ENCODE data around the gene CDK2.
"Not testable (repeated sequence)": the region's sequence is repeated elsewhere in the genome, so short reads cannot be mapped to it uniquely, and the experiment has no call there.

The CDK2 gene

DNA sequence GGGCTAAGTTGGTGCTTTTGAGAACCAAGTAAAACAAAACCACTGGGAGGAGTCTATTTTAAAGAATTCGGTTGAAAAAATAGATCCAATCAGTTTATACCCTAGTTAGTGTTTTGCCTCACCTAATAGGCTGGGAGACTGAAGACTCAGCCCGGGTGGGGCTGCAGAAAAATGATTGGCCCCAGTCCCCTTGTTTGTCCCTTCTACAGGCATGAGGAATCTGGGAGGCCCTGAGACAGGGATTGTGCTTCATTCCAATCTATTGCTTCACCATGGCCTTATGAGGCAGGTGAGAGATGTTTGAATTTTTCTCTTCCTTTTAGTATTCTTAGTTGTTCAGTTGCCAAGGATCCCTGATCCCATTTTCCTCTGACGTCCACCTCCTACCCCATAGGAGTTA, 5.4 kb downstream of the CDK2 start:
- Histone ChIP-seq H3K27me3 (ENCODE audit: control insufficient read depth in 1 of 2, insufficient read depth in 2 of 2, low read length in 2 of 2) (no peaks in the 10 kb centered on the region), H3K36me3 (ENCODE audit: insufficient read depth, low read length) (no peaks in the 10 kb centered on the region), H3K4me1 (ENCODE audit: insufficient read depth, low read length) (peaks cover 36% of the 10 kb centered on the region), H3K9ac (ENCODE audit: low read length) (no peak overlapping the region), H3K4me3 (ENCODE audit: low read depth in 1 of 2, low read length in 2 of 2) (no peak overlapping the region), H3K9me3 (ENCODE audit: low read length) (no peaks in the 10 kb centered on the region), H3K27ac (ENCODE audit: low read depth, low read length) (peak overlapping the region; percentile 89)

DNA sequence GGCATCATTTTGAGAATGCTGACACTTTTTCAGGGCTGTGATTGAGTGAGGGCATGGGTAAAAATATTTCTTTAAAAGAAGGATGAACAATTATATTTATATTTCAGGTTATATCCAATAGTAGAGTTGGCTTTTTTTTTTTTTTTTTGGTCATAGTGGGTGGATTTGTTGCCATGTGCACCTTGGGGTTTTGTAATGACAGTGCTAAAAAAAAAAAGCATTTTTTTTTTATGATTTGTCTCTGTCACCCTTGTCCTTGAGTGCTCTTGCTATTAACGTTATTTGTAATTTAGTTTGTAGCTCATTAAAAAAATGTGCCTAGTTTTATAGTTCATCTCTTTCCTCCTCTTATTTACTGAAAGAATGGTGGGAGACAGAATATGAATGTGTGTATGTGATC, 5.8 kb downstream of the CDK2 start:
- H3K27me3 ChIP-seq (ENCODE audit: control insufficient read depth in 1 of 2, insufficient read depth in 2 of 2, low read length in 2 of 2), result no peaks in the 10 kb centered on the region
- H3K4me3 ChIP-seq (ENCODE audit: low read depth in 1 of 2, low read length in 2 of 2), result peak overlapping the region in 1 of 2 donors; percentile 78
- H3K27ac ChIP-seq (ENCODE audit: low read depth, low read length), result peak overlapping the region; percentile 89
- no peaks in the 10 kb centered on the region for H3K36me3 ChIP-seq (ENCODE audit: insufficient read depth, low read length)
- H3K4me1 ChIP-seq (ENCODE audit: insufficient read depth, low read length), result peaks cover 36% of the 10 kb centered on the region
- H3K9me3 ChIP-seq (ENCODE audit: low read length), result no peaks in the 10 kb centered on the region
- peak overlapping the region; percentile 90 for H3K9ac ChIP-seq (ENCODE audit: low read length)

DNA sequence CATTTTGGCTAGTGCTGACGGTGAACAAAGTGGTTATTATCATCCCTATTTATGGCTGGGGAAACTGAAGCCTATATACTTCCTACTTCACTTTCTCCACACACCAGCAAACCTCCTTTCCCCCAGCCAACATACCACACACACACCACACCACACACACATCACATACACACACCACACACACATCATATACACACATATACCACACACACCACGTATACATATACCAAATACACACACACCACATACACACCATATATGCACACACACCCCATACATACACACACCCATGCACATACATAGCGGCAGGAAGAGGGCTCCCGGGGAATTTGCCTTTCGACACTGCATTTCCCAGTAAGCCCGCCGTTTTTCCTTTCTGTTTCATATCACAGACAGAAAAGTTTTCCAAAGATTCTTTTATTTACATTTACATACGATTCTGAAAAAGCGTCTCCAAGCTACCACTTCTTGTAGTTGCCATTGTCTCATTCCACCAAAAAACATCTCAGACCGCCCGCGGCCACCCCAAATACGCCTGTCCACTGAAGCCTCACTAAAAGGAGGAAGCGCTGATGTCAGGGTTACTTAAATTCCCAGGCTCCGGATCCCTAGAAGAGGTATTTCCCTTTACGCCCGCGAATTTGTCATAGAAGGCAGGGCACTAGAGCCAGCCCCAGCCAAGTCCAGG, 6.4 kb downstream of the CDK2 start:
- Histone ChIP-seq H3K27me3 (ENCODE audit: control insufficient read depth in 1 of 2, insufficient read depth in 2 of 2, low read length in 2 of 2) (no peaks in the 10 kb centered on the region), H3K9me3 (ENCODE audit: low read length) (no peaks in the 10 kb centered on the region), H3K9ac (ENCODE audit: low read length) (peak overlapping the region; percentile 90), H3K36me3 (ENCODE audit: insufficient read depth, low read length) (no peaks in the 10 kb centered on the region), H3K4me1 (ENCODE audit: insufficient read depth, low read length) (peaks cover 37% of the 10 kb centered on the region), H3K4me3 (ENCODE audit: low read depth in 1 of 2, low read length in 2 of 2) (peak overlapping the region; percentile 75 to 78), H3K27ac (ENCODE audit: low read depth, low read length) (peak overlapping the region; percentile 89)

GRCh38 chr12:55973599-55974307, 7.1 kb downstream of the CDK2 start, which contains the start of gene RAB5B:
RAB5B (plus strand) TSS chr12:55974078; CDS start chr12:55986961, 12,883 bp downstream.
- Histone ChIP-seq H3K4me1 (ENCODE audit: insufficient read depth, low read length) (peaks cover 37% of the 10 kb centered on the region), H3K4me3 (ENCODE audit: low read depth in 1 of 2, low read length in 2 of 2) (peak within 1 kb of the TSS; percentile 75 to 90), H3K27me3 (ENCODE audit: control insufficient read depth in 1 of 2, insufficient read depth in 2 of 2, low read length in 2 of 2) (no peaks in the 10 kb centered on the region), H3K36me3 (ENCODE audit: insufficient read depth, low read length) (no peaks in the 10 kb centered on the region), H3K27ac (ENCODE audit: low read depth, low read length) (peak within 1 kb of the TSS; percentile 89), H3K9me3 (ENCODE audit: low read length) (no peaks in the 10 kb centered on the region), H3K9ac (ENCODE audit: low read length) (peak within 1 kb of the TSS; percentile 90)

DNA sequence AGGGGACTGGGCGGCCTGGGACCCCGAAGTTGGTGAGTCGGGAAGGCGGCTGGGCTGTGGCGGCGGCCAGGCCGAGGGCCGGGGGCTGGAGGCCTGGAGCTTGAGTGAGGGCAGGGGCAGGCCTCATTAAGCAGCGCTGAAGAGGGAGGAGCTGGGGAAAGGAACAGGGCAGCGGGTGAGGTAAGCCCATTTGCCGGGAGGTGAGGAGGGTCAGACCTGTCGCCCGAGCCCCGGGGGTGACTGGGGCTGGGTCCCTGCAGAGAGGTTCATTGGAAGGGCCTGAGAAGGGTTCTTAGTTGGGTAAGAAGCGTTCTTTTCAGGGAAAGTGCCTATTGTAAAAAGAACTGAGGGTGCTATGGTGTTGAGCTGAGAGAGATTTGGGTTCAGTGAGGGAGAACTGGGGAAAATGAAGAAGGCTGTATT, 7.7 kb downstream of the CDK2 start:
- Histone ChIP-seq H3K4me1 (ENCODE audit: insufficient read depth, low read length) (peaks cover 37% of the 10 kb centered on the region), H3K27me3 (ENCODE audit: control insufficient read depth in 1 of 2, insufficient read depth in 2 of 2, low read length in 2 of 2) (no peaks in the 10 kb centered on the region), H3K4me3 (ENCODE audit: low read depth in 1 of 2, low read length in 2 of 2) (peak overlapping the region; percentile 62 to 90), H3K36me3 (ENCODE audit: insufficient read depth, low read length) (no peaks in the 10 kb centered on the region), H3K9me3 (ENCODE audit: low read length) (no peaks in the 10 kb centered on the region), H3K27ac (ENCODE audit: low read depth, low read length) (peak overlapping the region; percentile 77), H3K9ac (ENCODE audit: low read length) (peak overlapping the region; percentile 80)

DNA sequence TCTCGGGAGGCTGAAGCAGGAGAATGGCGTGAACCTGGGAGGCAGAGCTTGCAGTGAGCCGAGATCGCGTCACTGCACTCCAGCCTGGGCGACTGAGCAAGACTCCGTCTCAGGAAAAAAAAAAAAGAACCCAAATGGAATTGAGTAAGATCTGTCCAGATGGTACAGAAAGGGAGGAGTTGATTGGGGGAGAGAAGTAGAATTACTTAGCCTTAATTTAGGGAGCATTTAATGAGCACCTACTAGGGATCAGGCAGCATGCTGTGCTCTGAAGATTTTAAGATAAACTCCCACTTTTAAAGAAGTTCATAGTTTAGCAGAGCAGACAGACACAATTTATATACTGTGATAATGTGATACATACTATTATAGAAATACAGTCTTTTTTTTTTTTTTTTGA, 11.8 kb downstream of the CDK2 start:
- peaks cover 27% of the 10 kb centered on the region for H3K4me1 ChIP-seq (ENCODE audit: insufficient read depth, low read length)
- H3K9me3 ChIP-seq (ENCODE audit: low read length), result no peaks in the 10 kb centered on the region
- H3K27me3 ChIP-seq (ENCODE audit: control insufficient read depth in 1 of 2, insufficient read depth in 2 of 2, low read length in 2 of 2), result no peaks in the 10 kb centered on the region
- no peak overlapping the region for H3K27ac ChIP-seq (ENCODE audit: low read depth, low read length)
- H3K36me3 ChIP-seq (ENCODE audit: insufficient read depth, low read length), result peaks cover 8% of the 10 kb centered on the region
- no peak overlapping the region for H3K9ac ChIP-seq (ENCODE audit: low read length)
- H3K4me3 ChIP-seq (ENCODE audit: low read depth in 1 of 2, low read length in 2 of 2), result no peak overlapping the region

GRCh38 chr12:55979069-55979468, 12.4 kb downstream of the CDK2 start:
- H3K36me3 ChIP-seq (ENCODE audit: insufficient read depth, low read length), result peaks cover 15% of the 10 kb centered on the region
- H3K9ac ChIP-seq (ENCODE audit: low read length), result no peak overlapping the region
- H3K9me3 ChIP-seq (ENCODE audit: low read length), result no peaks in the 10 kb centered on the region
- H3K4me3 ChIP-seq (ENCODE audit: low read depth in 1 of 2, low read length in 2 of 2), result no peak overlapping the region
- peaks cover 27% of the 10 kb centered on the region for H3K4me1 ChIP-seq (ENCODE audit: insufficient read depth, low read length)
- no peaks in the 10 kb centered on the region for H3K27me3 ChIP-seq (ENCODE audit: control insufficient read depth in 1 of 2, insufficient read depth in 2 of 2, low read length in 2 of 2)
- no peak overlapping the region for H3K27ac ChIP-seq (ENCODE audit: low read depth, low read length)

- peaks cover 10% of the 10 kb centered on the region for H3K4me1 ChIP-seq (ENCODE audit: insufficient read depth, low read length)
- not testable (repeated sequence) for H3K9ac ChIP-seq (ENCODE audit: low read length); H3K27me3 ChIP-seq (ENCODE audit: control insufficient read depth in 1 of 2, insufficient read depth in 2 of 2, low read length in 2 of 2); H3K27ac ChIP-seq (ENCODE audit: low read depth, low read length); H3K4me3 ChIP-seq (ENCODE audit: low read depth in 1 of 2, low read length in 2 of 2); H3K9me3 ChIP-seq (ENCODE audit: low read length)
- H3K36me3 ChIP-seq (ENCODE audit: insufficient read depth, low read length), result peaks cover 30% of the 10 kb centered on the region
Observed at GRCh38 chr12:55981882-55982281, 15.3 kb downstream of the CDK2 start.

DNA sequence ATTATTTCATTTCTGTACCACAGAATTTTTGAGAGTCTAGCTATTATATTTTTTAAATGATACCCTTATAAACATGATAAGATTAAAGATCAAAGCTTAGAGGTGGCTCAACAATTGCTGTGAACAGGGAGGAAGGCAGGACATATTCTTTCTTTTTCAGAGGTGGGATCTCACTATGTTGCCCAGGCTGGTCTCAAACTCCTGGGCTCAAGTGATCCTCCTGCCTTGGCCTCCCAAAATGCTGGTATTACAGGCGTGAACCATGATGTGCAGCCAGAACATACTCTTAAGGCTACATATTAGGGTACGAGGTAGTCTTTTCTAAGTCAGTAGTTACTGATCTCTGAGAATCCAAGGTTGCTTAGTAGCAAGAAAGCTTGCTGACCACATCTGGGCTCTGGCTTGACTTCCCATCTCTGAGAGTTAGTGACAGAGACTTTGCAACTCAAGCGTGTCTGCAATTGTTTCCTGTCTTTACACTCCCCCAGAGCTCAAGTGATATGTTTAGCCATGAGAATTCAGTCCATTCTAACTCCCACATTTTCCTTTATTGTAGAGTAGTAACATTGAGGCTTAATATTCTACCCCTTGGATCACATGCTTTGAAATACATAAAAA, 15.8 kb downstream of the CDK2 start:
- Histone ChIP-seq H3K4me1 (ENCODE audit: insufficient read depth, low read length) (peaks cover 5% of the 10 kb centered on the region), H3K4me3 (ENCODE audit: low read depth in 1 of 2, low read length in 2 of 2) (no peak overlapping the region), H3K36me3 (ENCODE audit: insufficient read depth, low read length) (peaks cover 30% of the 10 kb centered on the region), H3K9ac (ENCODE audit: low read length) (no peak overlapping the region), H3K27me3 (ENCODE audit: control insufficient read depth in 1 of 2, insufficient read depth in 2 of 2, low read length in 2 of 2) (no peaks in the 10 kb centered on the region), H3K27ac (ENCODE audit: low read depth, low read length) (no peak overlapping the region), H3K9me3 (ENCODE audit: low read length) (no peaks in the 10 kb centered on the region)

GRCh38 chr12:55983232-55983842, 16.7 kb downstream of the CDK2 start:
- H3K4me3 ChIP-seq (ENCODE audit: low read depth in 1 of 2, low read length in 2 of 2), result no peak overlapping the region
- no peak overlapping the region for H3K27ac ChIP-seq (ENCODE audit: low read depth, low read length)
- peaks cover 30% of the 10 kb centered on the region for H3K36me3 ChIP-seq (ENCODE audit: insufficient read depth, low read length)
- H3K9me3 ChIP-seq (ENCODE audit: low read length), result no peaks in the 10 kb centered on the region
- no peaks in the 10 kb centered on the region for H3K27me3 ChIP-seq (ENCODE audit: control insufficient read depth in 1 of 2, insufficient read depth in 2 of 2, low read length in 2 of 2)
- H3K4me1 ChIP-seq (ENCODE audit: insufficient read depth, low read length), result no peaks in the 10 kb centered on the region
- H3K9ac ChIP-seq (ENCODE audit: low read length), result no peak overlapping the region

DNA sequence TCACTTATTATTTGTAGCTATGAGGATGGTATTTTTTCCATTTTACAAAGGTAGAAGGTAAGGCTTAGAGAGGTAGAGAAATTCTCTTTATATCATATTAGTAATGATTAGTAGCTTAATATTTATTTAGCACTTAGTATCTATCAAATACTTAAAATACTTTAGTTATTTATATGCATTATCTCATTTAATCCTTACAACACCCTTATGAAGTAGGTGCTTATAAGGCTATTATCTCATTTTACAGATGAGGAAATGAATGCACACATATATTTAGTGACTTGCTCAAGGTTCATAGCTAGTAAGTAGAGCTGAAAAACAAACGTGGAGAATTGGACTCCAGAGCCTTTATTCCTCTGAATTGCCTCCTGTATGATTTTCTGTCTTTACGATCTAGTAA, 18.2 kb downstream of the CDK2 start:
- no peaks in the 10 kb centered on the region for H3K27me3 ChIP-seq (ENCODE audit: control insufficient read depth in 1 of 2, insufficient read depth in 2 of 2, low read length in 2 of 2)
- no peak overlapping the region for H3K27ac ChIP-seq (ENCODE audit: low read depth, low read length)
- H3K4me1 ChIP-seq (ENCODE audit: insufficient read depth, low read length), result no peaks in the 10 kb centered on the region
- no peaks in the 10 kb centered on the region for H3K9me3 ChIP-seq (ENCODE audit: low read length)
- no peak overlapping the region for H3K4me3 ChIP-seq (ENCODE audit: low read depth in 1 of 2, low read length in 2 of 2)
- no peak overlapping the region for H3K9ac ChIP-seq (ENCODE audit: low read length)
- peaks cover 38% of the 10 kb centered on the region for H3K36me3 ChIP-seq (ENCODE audit: insufficient read depth, low read length)
